ENCODE measurements around the gene SPATA19.

Gene SPATA19

GRCh38 chr11:133803026-133803425 is 42.3 kb downstream of the SPATA19 start:
- H3K36me3 ChIP-seq (ENCODE audit: control insufficient read depth in 2 of 2, insufficient read depth in 1 of 2, low read length in 2 of 2) = no peaks in the 10 kb centered on the region
- H3K27ac ChIP-seq (ENCODE audit: extremely low read depth, low read depth, low read length) = no peak overlapping the region
- ChIA-PET CTCF (interaction anchor here (0.5 to 1.3 kb wide), 3 partner anchors 19 to 721 kb away, joined by 3 to 4 read pairs (median 4); no protein-coding TSS in a partner anchor), POLR2A (no interaction called here)
- no peaks in the 10 kb centered on the region for H3K4me1 ChIP-seq (ENCODE audit: control insufficient read depth, insufficient read depth, low read length)
- H3K4me3 ChIP-seq (ENCODE audit: low read depth, low read length) = no peak overlapping the region
- no peaks in the 10 kb centered on the region for H3K9me3 ChIP-seq (ENCODE audit: control insufficient read depth, insufficient read depth, low read depth, low read length)
- TF ChIP-seq KLF1 (tag by site-specific recombination; IDR thresholded peaks at IDR 0.05) = no peak
- TF ChIP-seq, protein P1, sequence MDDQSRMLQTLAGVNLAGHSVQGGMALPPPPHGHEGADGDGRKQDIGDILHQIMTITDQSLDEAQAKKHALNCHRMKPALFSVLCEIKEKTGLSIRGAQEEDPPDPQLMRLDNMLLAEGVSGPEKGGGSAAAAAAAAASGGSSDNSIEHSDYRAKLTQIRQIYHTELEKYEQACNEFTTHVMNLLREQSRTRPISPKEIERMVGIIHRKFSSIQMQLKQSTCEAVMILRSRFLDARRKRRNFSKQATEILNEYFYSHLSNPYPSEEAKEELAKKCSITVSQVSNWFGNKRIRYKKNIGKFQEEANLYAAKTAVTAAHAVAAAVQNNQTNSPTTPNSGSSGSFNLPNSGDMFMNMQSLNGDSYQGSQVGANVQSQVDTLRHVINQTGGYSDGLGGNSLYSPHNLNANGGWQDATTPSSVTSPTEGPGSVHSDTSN (CRISPR knock-in tag; IDR thresholded peaks at IDR 0.05) = no peak
- no peak for TF ChIP-seq ZNF335 (tag by site-specific recombination; conservative IDR thresholded peaks at IDR 0.05)
- TF ChIP-seq ZNF585B (tag by site-specific recombination; IDR thresholded peaks at IDR 0.05) = no peak
- TF ChIP-seq ZNF157 (tag by site-specific recombination; IDR thresholded peaks at IDR 0.05) = no peak
- no peak for TF ChIP-seq ZNF366 (tag by site-specific recombination; conservative IDR thresholded peaks at IDR 0.05)
- no peak for TF ChIP-seq ZNF423 (tag by site-specific recombination; IDR thresholded peaks at IDR 0.05)
- no peak for TF ChIP-seq SCRT1 (tag by site-specific recombination; IDR thresholded peaks at IDR 0.05; ENCODE audit: borderline replicate concordance)
- no peak for TF ChIP-seq HOXC10 (CRISPR knock-in tag; IDR thresholded peaks at IDR 0.05)
- TF ChIP-seq, protein P2, sequence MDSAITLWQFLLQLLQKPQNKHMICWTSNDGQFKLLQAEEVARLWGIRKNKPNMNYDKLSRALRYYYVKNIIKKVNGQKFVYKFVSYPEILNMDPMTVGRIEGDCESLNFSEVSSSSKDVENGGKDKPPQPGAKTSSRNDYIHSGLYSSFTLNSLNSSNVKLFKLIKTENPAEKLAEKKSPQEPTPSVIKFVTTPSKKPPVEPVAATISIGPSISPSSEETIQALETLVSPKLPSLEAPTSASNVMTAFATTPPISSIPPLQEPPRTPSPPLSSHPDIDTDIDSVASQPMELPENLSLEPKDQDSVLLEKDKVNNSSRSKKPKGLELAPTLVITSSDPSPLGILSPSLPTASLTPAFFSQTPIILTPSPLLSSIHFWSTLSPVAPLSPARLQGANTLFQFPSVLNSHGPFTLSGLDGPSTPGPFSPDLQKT (IDR thresholded peaks at IDR 0.05; ENCODE audit: borderline replicate concordance, low read depth, low read length) = no peak
- TF ChIP-seq SETDB1 (IDR thresholded peaks at IDR 0.05; ENCODE audit: insufficient read length, low read length) = no peak
- TF ChIP-seq ZNF654 (tag by site-specific recombination; IDR thresholded peaks at IDR 0.05; ENCODE audit: low read depth) = no peak
- TF ChIP-seq ZNF692 (tag by site-specific recombination; IDR thresholded peaks at IDR 0.05) = no peak
- no peak for TF ChIP-seq BCL11A (tag by site-specific recombination; IDR thresholded peaks at IDR 0.05; ENCODE audit: low read depth)

DNA sequence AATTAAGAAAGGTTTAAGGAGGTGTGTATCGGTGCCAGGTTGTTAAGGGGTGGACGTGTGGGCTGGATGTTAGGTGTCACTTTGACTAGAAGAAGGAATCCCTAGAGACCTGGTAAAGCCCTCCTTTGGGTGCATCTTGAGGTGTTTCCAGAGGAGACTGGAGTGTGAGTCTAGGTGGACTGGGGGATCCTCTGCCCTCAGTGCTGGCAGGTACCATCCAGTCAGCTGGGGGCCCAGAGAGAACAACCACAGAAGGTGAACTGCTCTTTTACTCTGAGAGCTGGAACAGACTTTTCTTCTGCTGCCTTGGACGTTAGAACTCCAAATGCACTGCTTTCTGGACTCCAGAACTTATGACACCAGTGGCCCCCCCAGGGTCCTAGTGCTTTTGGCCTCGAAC is 44.0 kb downstream of the SPATA19 start:
- ChIA-PET CTCF (no interaction called here), POLR2A (interaction anchor here (0.6 kb wide), 1 partner anchor 23 kb away, joined by 7 read pairs; no protein-coding TSS in a partner anchor)
- H3K27ac ChIP-seq (ENCODE audit: extremely low read depth, low read depth, low read length) = no peak overlapping the region
- no peak overlapping the region for H3K4me3 ChIP-seq (ENCODE audit: low read depth, low read length)
- H3K4me1 ChIP-seq (ENCODE audit: control insufficient read depth, insufficient read depth, low read length) = no peaks in the 10 kb centered on the region
- TF ChIP-seq ZNF488 (tag by site-specific recombination; IDR thresholded peaks at IDR 0.05) = no peak
- no peak for TF ChIP-seq ZNF335 (tag by site-specific recombination; conservative IDR thresholded peaks at IDR 0.05)
- TF ChIP-seq, protein P3, sequence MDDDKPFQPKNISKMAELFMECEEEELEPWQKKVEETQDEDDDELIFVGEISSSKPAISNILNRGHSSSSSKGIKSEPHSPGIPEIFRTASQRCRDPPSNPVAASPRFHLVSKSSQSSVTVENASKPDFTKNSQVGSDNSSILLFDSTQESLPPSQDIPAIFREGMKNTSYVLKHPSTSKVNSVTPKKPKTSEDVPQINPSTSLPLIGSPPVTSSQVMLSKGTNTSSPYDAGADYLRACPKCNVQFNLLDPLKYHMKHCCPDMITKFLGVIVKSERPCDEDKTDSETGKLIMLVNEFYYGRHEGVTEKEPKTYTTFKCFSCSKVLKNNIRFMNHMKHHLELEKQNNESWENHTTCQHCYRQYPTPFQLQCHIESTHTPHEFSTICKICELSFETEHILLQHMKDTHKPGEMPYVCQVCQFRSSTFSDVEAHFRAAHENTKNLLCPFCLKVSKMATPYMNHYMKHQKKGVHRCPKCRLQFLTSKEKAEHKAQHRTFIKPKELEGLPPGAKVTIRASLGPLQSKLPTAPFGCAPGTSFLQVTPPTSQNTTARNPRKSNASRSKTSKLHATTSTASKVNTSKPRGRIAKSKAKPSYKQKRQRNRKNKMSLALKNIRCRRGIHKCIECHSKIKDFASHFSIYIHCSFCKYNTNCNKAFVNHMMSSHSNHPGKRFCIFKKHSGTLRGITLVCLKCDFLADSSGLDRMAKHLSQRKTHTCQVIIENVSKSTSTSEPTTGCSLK (tag by site-specific recombination; IDR thresholded peaks at IDR 0.05) = no peak
- TF ChIP-seq ZNF544 (tag by site-specific recombination; IDR thresholded peaks at IDR 0.05) = no peak
- TF ChIP-seq ZNF555 (tag by site-specific recombination; conservative IDR thresholded peaks at IDR 0.05) = no peak
- TF ChIP-seq SP3 (tag by site-specific recombination; IDR thresholded peaks at IDR 0.05) = no peak
- no peak for TF ChIP-seq KLF7 (tag by site-specific recombination; IDR thresholded peaks at IDR 0.05; ENCODE audit: borderline replicate concordance)
- TF ChIP-seq SP7 (tag by site-specific recombination; IDR thresholded peaks at IDR 0.05) = no peak
- no peaks in the 10 kb centered on the region for H3K9me3 ChIP-seq (ENCODE audit: control insufficient read depth, insufficient read depth, low read depth, low read length)
- H3K36me3 ChIP-seq (ENCODE audit: control insufficient read depth in 2 of 2, insufficient read depth in 1 of 2, low read length in 2 of 2) = no peaks in the 10 kb centered on the region

All from HEK293 (cell line).